HG02610 (cell line): ENCODE measurements around the gene TSPAN12.
A peak's percentile ranks its signal among the peaks of the same experiment; 100 is the strongest.
"Not testable (repeated sequence)": the region's sequence is repeated elsewhere in the genome, so short reads cannot be mapped to it uniquely, and the experiment has no call there.

Experiments used
- ATAC-seq: cut with Tn5 transposase; IDR thresholded peaks from one replicate; pipeline ENCODE4 v1.9.1; 2021; ENCODE audit warnings: mild to moderate bottlenecking, moderate library complexity; ENCODE audit not compliant: unreplicated experiment

Gene TSPAN12

GRCh38 chr7:120857588-120858573 lies at the start of gene TSPAN12:
Gene TSPAN12 (minus strand): TSS chr7:120858144. CDS start chr7:120856763, 1,381 bp downstream.
- ATAC-seq = peak; percentile 76

- no peak for ATAC-seq
Measured at GRCh38 chr7:120898715-120899499, 41.0 kb upstream of the TSPAN12 start.

DNA sequence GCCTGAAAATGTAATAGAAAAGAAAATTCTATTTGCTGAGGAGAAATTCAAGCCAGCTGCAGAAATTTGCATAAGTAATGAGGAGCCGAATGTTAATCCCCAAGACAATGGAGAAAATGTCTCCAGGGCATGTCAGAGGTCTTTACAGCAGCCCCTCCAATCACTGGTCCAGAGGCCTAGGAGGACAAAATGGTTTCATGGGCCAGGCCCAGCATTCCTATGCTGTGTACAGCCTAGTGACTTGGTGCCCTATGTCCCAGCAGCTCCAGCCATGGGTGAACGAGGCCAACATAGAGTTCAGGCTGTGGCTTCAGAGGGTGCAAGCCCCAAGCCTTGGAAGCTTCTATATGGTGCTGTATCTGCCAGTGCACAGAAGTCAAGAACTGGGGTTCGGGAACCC lies 37.3 kb upstream of the TSPAN12 start:
- ATAC-seq = not testable (repeated sequence)

DNA sequence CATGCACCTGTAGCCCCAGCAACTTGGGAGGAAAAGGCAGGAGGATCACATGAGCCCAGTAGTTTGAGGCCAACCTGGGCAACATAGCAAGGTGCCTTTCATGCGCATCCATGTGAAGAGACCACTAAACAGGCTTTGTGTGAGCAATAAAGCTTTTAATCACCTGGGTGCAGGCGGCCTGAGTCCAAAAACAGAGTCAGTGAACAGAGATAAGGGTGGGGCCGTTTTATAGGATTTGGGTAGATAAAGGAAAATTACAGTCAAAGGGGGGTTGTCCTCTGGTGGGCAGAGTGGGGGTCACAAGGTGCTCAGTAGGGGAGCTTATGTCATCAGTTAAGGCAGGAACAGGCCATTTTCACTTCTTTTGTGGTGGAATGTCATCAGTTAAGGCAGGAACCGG lies 27.7 kb upstream of the TSPAN12 start:
- not testable (repeated sequence) for ATAC-seq

DNA sequence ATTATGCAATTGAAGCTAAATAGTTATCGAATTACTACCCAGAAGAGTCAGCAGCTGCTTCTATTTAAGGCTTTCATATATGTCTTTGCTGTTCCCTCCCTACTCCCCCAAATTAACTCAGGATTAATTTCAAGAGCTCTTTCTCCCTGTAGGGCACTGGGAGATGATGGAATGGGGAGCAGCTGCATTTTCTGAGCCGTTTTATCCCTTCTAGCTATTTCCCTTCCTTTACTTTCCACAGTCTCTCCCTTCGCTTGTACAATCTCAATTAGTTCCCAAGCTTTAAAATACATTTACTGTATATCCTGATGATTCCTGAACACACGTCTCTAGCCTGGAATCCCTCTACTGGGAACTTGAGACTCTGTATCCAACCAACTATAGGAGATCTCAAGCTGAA lies 19.8 kb upstream of the TSPAN12 start:
- no peak for ATAC-seq

- no peak for ATAC-seq
Measured at GRCh38 chr7:120876922-120877321, 19.0 kb upstream of the TSPAN12 start.

DNA sequence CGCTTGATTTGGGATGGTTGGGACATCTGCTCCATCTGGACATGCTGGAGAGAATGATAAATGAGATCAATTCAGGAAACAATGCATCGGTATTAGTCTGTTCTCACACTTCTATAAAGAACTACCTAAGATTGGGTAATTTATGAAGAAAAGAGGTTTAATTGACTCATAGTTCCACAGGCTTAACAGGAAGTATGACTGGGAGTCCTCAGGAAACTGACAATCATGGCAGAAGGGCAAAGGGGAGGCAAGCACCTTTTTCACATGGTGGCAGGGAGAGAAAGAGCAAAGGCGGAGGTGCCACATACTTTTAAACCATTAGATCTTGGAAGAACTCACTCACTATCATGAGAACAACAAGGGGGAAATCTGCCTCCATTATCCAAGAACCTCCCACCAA lies 16.8 kb upstream of the TSPAN12 start:
- ATAC-seq = no peak

GRCh38 chr7:120874016-120874415 lies 16.1 kb upstream of the TSPAN12 start:
- ATAC-seq = no peak

DNA sequence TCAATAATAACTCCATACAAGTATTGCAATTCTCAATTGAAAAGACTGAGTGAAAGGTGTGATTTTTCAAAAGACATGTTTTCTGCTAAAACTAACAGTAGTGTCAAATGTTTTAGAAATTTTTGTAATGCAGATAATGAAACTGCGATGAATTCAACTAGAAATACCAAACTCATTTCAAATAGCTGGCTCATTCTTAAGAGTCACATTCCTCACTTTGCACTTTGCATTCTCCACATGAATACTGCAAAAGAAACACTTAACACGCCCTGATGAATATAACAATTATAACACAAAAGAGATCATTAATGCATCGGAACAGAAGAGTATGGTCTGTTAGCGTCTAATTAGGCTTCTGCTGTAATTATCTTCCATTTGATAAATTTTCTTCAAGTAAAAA lies 15.5 kb upstream of the TSPAN12 start:
- no peak for ATAC-seq

GRCh38 chr7:120869700-120870099 lies 11.8 kb upstream of the TSPAN12 start:
- peak; percentile 45 for ATAC-seq

- peak; percentile 46 for ATAC-seq
Measured at GRCh38 chr7:120867932-120868331, 10.0 kb upstream of the TSPAN12 start.

GRCh38 chr7:120865191-120865981 lies 7.4 kb upstream of the TSPAN12 start:
- peak; percentile 40 for ATAC-seq

- no peak for ATAC-seq
Measured at GRCh38 chr7:120864141-120864900, 6.4 kb upstream of the TSPAN12 start.

DNA sequence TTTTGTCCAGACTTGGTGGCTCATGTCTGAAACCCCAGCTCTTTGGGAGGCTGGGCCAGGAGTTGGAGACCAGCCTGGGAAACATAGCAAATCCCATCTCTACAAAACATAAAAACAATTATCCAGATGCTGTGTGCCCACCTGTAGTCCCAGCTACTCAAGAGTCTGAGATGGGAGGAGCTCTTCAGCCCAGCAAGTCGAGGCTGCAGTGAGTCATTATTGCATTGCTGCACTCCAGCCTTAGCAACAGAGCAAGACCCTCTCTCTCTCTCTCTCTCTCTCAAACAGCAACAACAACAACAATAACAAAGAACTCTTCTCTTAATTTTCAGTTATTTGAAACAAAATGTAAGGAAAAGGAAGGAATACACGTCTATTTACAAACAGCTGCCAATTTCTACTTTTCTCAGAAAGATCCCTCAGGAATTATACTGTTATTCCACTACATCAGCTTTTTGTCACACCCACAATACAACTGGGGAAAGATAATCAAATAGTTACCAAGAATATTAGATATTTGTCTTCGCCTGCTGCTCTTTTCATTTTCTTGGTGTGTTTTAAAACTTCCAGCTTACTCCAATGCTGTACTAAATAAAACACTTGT lies 5.1 kb upstream of the TSPAN12 start:
- ATAC-seq = no peak

DNA sequence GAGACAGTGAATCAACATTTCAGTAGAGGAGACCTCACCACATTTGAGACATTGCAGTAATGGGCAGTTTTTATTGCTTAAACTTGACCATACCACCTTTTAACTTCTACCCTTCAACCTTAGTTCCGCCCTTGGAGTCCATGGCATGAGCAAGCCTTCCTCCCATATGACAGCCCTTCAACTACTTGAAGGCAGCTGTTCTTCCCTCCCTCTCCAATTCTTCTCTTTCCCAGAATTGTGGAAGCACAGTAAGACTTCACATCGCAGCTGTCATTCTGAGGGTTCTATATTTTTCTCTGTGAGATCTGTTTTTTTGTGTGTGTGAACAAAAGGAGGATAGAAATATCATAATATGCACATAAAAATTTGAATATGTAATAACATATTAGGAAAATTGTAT lies 2.2 kb upstream of the TSPAN12 start:
- ATAC-seq = no peak

GRCh38 chr7:120859459-120859858 lies 1.5 kb upstream of the TSPAN12 start:
- ATAC-seq = no peak

DNA sequence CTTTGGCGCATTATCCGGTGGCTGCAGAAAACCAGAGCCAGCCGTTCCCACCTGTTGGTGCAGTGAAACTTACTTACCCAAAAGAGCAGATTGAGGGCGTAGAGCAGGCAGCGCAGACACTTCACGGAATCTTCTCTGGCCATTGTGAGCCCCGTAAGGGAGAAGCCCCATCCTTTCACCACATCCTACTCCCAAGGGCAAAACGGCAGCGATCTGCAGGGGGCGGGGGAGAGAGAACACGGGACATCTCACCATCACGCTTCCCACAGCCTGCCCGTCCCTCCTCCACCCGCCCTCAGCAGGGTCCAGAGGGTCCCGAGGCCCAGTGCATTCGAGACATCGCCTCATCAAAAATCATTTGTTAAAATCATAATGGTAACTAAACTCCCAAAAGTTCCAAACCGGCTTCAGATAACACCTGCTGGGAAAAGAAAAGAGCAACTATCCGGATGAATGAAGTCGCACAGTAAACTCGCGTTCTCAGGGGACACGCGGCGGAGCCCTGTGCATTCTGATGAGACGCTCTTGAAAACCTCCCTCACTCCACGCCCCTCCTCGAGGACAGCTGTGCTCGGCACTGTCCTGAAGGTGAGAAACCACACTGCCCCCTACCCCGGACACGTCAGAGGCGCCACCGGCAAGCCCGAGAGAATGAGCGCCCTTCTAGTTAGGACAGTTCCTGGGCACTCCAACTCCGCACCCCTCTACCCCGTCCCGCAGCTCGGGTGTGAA lies 1.2 kb downstream of the TSPAN12 start:
- ATAC-seq = peak; percentile 70

DNA sequence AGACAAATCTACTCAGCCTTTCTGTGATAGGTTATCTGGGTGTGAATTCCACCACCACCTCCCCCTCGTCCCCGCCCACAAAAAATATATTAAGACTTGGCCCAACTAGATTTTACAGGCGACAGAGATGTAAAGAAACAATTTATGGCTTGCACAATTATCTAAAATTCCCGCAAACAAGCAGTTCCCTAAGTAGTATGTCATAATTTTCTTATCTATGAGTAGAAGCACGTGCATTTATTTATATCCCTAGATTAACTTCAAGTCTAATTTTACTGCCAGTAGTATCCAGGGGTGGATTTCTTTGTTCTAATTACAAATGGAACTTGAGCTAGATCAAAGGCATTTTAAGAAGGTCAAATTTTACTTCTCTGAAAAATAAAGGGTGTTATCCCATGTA lies 1.7 kb downstream of the TSPAN12 start:
- ATAC-seq = no peak

GRCh38 chr7:120852700-120853099 lies 5.2 kb downstream of the TSPAN12 start:
- no peak for ATAC-seq
